NB4 (cell line): ENCODE measurements around the gene TMEM174.

Experiments used
- DNase-seq: peaks from one replicate; pipeline ENCODE4 v3.0.0; 2010; ENCODE audit warnings: low read depth
- H3K4me3 ChIP-seq: one replicate; pipeline ENCODE4 v1.5.1; 2011; ENCODE audit warnings: mild to moderate bottlenecking, low read depth, low read length, moderate library complexity
- MYC ChIP-seq: IDR thresholded peaks from 2 replicates; pipeline ENCODE4 v1.6.1; 2011; ENCODE audit warnings: low read depth, low read length
- POLR2A ChIP-seq: IDR thresholded peaks from 2 replicates; pipeline ENCODE4 v1.6.1; 2011; ENCODE audit warnings: mild to moderate bottlenecking; ENCODE audit not compliant: insufficient read length; ENCODE audit errors: extremely low read depth
- TF ChIP-seq, protein P1 (sequence below): IDR thresholded peaks from one replicate; pipeline ENCODE4 v1.5.1; 2012; ENCODE audit warnings: low read depth, low read length
- TF ChIP-seq, protein P2 (sequence below): IDR thresholded peaks from 2 replicates; pipeline ENCODE4 v1.6.1; 2011; ENCODE audit warnings: low read depth, low read length

Gene TMEM174

GRCh38 chr5:73151766-73152410, 21.1 kb upstream of the TMEM174 start:
- TF ChIP-seq, protein P1, sequence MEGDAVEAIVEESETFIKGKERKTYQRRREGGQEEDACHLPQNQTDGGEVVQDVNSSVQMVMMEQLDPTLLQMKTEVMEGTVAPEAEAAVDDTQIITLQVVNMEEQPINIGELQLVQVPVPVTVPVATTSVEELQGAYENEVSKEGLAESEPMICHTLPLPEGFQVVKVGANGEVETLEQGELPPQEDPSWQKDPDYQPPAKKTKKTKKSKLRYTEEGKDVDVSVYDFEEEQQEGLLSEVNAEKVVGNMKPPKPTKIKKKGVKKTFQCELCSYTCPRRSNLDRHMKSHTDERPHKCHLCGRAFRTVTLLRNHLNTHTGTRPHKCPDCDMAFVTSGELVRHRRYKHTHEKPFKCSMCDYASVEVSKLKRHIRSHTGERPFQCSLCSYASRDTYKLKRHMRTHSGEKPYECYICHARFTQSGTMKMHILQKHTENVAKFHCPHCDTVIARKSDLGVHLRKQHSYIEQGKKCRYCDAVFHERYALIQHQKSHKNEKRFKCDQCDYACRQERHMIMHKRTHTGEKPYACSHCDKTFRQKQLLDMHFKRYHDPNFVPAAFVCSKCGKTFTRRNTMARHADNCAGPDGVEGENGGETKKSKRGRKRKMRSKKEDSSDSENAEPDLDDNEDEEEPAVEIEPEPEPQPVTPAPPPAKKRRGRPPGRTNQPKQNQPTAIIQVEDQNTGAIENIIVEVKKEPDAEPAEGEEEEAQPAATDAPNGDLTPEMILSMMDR = no peak
- TF ChIP-seq, protein P2, sequence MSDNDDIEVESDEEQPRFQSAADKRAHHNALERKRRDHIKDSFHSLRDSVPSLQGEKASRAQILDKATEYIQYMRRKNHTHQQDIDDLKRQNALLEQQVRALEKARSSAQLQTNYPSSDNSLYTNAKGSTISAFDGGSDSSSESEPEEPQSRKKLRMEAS = no peak
- TF ChIP-seq POLR2A = no peak
- H3K4me3 ChIP-seq = no peak overlapping the region
- no peak for DNase-seq

DNA sequence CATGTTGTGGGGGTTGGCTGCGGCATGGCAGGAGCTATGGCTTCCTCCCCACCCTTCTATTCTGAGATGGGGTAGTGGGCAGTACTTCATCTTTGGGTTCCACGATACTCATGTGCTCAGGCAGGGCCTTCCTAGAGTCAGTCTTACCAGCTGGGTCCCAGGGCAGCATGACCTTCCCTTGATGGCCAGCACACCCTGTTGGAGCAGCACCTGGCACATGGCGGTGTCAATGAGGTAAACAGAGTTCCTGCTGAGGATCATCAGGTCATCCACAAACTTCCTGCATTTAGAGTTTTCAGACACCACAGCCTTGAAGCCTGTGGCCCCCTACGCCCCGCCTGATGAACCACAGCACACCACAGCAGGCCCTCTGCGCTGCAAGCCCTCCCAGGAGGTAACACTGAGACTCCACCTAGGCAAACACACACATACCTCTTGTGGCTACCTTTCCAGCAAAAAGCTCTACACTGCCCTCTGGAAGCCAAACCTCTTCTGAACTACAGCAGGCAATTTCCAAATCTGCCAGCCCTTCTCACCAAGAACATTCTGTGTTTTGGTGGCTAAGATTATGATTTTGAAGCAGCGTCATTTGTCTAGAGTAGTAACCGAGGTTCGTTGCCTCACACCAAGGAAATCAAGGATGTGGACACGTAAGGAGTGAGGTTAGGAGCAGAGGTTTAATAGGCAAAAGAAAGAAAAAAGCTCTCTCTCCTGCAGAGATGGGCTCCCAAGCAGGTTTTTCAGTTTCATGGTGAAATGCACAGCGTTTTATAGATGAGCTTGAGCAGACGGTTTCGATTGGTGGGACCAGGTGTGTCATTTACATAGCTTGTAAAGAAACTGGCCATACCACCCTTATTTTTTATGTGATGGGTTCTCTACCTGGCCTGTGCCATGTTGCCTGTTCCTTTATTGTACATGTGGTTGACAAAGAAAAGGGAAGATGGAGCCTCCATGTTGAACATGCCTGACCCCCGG, 20.3 kb upstream of the TMEM174 start:
- no peak overlapping the region for H3K4me3 ChIP-seq
- TF ChIP-seq, protein P2 = no peak
- TF ChIP-seq MYC = no peak
- TF ChIP-seq, protein P1 = no peak
- TF ChIP-seq POLR2A = no peak
- DNase-seq = no peak

DNA sequence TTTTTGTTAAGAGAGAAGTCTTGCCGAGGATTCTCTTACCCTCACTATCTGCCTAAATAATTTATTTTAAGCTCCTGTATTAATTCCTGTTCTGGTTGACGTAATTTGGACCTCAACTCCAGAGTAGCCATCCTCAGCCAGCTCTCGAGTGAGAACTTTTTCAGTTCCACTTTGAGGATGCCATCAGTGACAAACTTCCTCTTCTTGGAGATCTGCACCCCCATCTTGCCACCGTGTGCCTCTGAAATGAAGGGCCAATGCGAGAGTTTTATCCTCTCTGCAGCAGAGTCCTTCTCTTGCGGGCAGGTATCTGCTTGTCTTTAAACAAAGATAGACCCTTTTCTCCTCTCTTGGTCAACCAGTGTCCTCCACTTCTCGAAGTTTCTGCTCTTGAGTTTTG, 19.5 kb upstream of the TMEM174 start:
- no peak overlapping the region for H3K4me3 ChIP-seq

DNA sequence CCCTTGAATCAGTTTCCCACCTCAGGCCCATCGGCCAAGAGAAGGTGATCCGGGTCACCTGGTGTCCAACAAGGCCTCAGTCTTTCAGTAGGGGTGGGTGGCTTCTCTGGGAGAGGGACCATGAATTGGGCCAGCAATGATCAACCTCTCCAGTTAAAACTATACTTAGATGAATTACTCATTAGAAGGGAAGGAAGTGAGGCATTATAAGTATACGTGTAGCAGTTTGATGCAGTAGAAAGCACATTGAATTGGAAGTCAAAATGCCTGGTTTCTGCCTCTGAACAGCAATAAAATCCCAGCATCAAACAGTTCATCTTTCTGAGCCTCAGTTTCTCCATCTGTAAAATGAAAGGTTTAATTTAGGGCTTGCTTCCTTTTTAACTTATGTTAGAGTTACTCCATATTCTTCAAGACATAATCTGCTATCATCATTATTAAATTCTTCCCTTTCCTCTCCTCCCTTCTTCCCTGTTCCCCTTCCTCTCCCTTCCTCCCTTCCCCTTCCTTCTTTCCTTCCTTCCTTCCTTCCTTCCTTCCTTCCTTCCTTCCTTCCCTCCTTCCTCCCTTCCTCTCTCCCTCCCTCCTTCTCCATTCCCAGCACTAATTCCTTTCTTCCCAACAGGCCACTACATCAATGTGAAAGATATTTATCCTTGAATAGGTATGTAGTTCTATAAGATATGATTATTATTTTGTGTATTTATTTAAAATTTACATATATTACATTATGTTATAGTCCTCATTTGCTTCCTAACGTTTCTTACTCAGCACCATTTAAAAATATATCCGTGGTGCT, 18.6 kb upstream of the TMEM174 start:
- TF ChIP-seq, protein P2 = no peak
- TF ChIP-seq MYC (no peak), POLR2A (no peak)
- TF ChIP-seq, protein P1 = no peak
- H3K4me3 ChIP-seq = no peak overlapping the region
- no peak for DNase-seq

More for the DNA sequence above, 19.5 kb upstream of the TMEM174 start:
- DNase-seq = peak; percentile 10
- TF ChIP-seq, protein P1 = no peak
- no peak for TF ChIP-seq POLR2A
- no peak for TF ChIP-seq MYC
- TF ChIP-seq, protein P2 = no peak
